AG08396 (cell line): ENCODE measurements around the gene KLHL10.
A peak's percentile ranks its signal among the peaks of the same experiment; 100 is the strongest.

ENCODE experiments used
- DNase-seq: peaks from one replicate; pipeline ENCODE4 v3.0.0; 2012; ENCODE audit warnings: low spot score, mixed read lengths

The KLHL10 gene

GRCh38 chr17:41837761-41838538, at the start of gene KLHL10:
Gene KLHL10, plus strand, starts transcription at chr17:41837825. Its CDS starts 108 bp downstream, at chr17:41837933.
- DNase-seq: no peak

- DNase-seq: no peak
These were observed 44.5 kb upstream of the KLHL10 start for GRCh38 chr17:41792845-41793783.

GRCh38 chr17:41793784-41794539, 43.7 kb upstream of the KLHL10 start:
- no peak for DNase-seq

GRCh38 chr17:41794540-41794975, 43.1 kb upstream of the KLHL10 start:
- no peak for DNase-seq

- no peak for DNase-seq
These were observed 41.3 kb upstream of the KLHL10 start for GRCh38 chr17:41796121-41796895.

- no peak for DNase-seq
These were observed 40.2 kb upstream of the KLHL10 start for GRCh38 chr17:41797377-41797776.

- DNase-seq: no peak
These were observed 38.3 kb upstream of the KLHL10 start for GRCh38 chr17:41799366-41799765.

GRCh38 chr17:41800601-41801373, 36.8 kb upstream of the KLHL10 start:
- DNase-seq: no peak

- peak; percentile 82 for DNase-seq
These were observed 36.0 kb upstream of the KLHL10 start for GRCh38 chr17:41801374-41802271.

- no peak for DNase-seq
These were observed 34.3 kb upstream of the KLHL10 start for GRCh38 chr17:41803049-41804020.

- no peak for DNase-seq
These were observed 30.8 kb upstream of the KLHL10 start for GRCh38 chr17:41806685-41807445.

GRCh38 chr17:41810659-41811548, 26.7 kb upstream of the KLHL10 start:
- DNase-seq: no peak

GRCh38 chr17:41811549-41812380, 25.9 kb upstream of the KLHL10 start, which contains the start of gene P3H4:
Gene P3H4, minus strand, starts transcription at chr17:41811949. Its CDS starts 34 bp downstream, at chr17:41811915.
- peak; percentile 90 for DNase-seq

GRCh38 chr17:41812381-41813151, 25.1 kb upstream of the KLHL10 start, which contains the start of gene FKBP10:
Gene FKBP10, plus strand, starts transcription at chr17:41813004. Its CDS starts 31 bp downstream, at chr17:41813035.
- DNase-seq: peak; percentile 94
